NCI-H2081 treated with DMSO at 0.1 percent for 48 hours (cell line): ENCODE results near the gene SMPD4.
"Not testable (repeated sequence)": the region's sequence is repeated elsewhere in the genome, so short reads cannot be mapped to it uniquely, and the experiment has no call there.

Source experiments
- DNase-seq: peaks from one replicate; lab custom pipeline; 2025; lab: John Stamatoyannopoulos, UW

SMPD4 gene

DNA sequence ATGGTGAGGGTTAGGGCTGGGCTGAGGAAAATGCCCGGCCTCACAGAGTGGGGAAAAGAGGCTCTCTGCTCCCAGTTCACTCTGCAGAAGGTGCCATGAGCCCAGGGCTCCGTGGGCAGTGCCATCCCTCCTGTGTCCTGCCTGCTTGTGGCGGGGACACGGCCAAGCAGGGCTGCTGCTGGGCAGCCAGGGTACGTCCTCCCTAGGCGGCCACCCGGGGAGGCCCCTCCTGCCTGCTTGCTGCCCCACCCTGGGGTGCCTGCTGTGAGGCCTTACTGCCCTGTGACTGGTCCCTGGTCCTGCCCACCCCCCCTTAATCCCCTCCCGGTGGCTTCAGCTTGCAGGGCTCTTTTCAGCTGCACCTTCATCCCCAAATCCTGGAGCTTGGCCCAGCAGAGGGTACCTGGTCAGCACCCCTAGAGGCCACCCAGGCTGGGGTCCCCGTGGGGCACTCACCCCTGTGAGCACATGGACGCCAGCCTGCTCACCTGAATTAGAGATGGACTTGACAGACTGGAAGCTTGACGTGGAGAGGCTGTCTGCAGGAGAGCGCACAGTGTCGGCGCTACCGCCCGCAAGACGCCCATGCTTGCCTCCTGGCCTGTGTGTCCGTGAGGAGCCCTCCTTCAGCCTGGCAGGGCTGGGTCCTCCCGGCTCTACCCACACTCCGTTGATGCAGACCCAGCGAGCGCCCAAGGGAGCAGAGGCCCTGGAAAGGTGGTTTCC, 39.6 kb downstream of the SMPD4 start:
- DNase-seq = not testable (repeated sequence)

DNA sequence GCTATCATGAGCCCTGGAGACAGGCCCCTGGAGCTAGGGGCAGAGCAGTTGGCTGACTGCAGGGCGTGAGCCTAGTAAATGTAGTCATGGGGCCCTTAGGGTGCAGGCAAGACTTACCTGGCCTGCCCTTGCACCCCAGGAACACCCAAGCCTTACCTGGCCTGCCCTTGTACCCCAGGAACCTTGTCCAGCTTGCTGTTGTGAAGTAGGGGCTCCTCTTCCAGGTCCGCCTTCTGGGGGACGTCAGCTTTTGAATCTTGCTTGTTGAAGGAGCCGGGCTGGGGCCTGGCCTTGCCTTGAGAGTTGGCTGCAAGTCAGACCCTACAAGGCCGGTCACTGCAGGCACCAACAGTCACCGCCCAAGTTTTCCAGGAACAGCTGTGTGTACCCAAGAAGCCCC, 40.4 kb downstream of the SMPD4 start:
- not testable (repeated sequence) for DNase-seq

DNA sequence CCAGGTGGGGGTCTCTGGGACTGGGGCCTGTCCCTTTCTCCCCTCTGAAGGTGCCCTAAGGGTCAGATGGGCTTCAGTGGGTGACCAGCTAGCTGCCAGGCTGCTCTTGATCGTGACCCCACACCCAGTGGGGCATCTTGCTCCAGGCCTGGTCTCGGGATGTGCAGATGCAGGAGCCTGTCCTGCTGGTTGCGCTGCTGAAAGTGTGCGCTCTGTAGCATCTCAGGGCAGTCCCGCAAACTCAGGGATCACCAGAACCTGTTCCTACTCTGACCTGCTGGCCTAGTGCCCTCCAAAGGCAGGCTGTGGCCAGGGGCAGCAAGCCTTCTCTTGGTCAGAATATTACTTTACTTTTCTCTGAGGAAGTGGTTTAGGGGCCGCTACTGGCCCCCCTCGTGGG, 40.9 kb downstream of the SMPD4 start:
- not testable (repeated sequence) for DNase-seq

DNA sequence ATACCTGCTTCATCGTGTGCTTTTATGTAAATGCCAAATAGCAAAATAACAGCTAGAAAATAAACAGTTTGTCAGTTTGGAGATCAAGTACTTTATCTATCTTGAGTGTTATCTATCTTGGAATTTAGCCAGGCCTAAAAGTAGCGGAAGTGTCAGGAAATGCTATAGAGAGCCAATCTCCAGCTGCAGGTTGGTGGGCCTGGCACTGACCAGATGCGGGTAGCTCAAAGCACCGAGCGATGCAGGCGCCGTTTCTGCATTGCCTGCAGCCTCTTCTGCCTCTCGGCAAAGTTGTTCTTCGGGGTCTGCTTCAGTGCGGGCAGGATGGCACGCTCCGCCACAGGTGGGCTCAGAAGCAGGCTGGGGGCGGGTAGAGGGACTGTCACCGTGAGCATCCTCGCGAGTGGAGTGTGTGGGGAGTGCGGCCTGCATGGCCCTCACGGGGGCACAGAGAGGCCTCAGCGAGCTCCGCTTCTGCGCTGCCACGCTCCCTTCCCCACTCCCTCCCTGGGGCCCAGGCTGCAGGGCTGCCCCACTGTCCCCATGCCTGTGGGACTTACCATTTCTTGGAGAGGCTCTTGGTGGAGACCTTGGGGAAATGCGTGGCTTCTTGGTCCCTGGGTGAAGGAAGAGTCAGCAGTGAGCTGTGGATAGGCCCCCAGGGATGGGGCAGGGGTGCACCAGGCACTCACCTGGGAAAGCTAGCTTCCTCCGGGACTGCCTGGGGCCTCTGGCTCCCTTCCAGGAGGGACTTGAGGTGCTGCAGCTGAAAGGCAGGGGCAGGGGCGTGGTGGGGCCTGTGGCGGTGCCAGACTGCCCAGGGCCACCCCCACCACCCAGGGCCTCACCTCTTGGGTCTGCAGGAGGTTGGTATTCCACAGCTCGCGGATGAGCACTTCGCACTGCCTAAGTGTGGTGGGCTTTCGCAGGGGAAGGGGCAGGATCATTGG, 41.8 kb downstream of the SMPD4 start:
- DNase-seq = not testable (repeated sequence)

DNA sequence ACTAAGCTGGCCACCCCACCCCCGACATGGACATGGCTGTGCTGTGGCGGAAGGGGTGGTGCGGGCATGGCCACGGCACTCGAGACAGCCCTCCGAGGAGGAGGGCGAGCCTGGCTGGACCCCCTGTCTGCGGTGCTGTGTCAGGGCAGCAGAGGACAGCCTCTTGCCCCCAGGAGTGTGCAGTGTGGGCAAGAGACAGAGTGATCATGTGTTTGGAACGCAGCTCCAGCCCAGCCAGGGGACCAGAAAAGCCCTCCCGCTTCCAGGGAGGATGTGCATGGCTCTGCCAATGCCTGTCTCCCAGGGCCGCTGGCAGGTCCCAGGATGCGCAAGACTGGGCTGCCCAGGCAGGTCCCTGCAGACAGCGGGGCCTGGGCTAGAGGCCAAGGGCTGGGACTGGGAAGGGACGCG, 42.6 kb downstream of the SMPD4 start:
- DNase-seq = not testable (repeated sequence)

DNA sequence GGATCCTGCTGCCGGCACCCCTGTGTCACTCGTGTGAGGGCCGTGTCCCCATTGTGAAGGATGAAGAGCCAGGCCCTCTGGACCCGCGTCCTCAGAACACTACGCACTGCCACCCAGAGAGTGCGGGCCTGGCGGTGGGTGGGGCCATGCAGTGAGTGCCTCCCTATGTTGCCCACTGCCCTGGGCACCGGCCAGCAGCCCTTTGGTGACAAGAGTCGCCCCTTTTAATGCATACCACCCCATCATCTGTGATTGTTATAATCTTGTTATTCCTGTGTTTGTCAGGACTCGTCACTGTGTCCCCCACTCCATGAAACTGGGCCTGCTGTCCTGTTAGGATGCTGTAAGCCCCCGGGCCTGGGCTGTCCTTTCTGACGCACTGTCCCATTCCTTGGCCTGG, 43.1 kb downstream of the SMPD4 start:
- DNase-seq = not testable (repeated sequence)

DNA sequence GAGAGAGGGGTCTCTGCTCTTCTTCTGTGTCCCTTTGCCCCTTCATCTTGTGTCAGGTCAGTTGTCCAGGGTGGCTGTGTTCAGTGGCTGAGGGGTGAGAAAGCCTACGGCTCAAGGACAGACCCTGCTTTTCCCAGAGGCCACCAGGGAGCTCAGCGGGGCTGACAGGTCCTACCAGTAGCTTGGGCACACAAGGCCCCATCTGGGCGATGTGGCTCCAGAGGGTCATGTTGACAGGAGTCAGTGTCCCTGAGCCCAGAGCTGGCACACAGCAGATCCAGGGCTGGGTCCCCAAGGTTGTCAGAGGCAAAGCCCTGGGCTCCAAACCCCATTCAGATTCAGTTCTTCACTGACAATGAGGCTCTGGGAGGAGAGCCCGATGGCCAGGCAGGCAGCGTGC, 44.3 kb downstream of the SMPD4 start:
- not testable (repeated sequence) for DNase-seq

DNA sequence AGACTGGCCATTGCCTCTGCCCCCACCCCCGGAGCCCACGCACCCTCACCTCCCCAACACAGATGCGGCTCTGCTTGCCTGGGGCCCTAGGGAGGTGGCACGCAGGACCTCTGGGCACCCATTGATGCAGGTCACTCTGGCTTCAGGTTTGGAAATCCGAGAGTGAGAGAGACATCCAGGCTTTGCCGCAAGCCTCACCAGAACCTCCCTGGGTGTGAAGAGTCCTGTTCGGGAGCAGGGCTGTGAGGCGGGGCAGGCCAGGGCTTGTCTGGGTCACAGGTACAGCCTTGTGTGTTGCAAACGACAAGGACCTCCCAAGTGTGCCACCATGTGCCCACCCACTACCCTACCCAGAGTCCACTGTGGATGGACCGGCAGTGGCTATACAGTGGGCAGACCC, 44.9 kb downstream of the SMPD4 start:
- not testable (repeated sequence) for DNase-seq

DNA sequence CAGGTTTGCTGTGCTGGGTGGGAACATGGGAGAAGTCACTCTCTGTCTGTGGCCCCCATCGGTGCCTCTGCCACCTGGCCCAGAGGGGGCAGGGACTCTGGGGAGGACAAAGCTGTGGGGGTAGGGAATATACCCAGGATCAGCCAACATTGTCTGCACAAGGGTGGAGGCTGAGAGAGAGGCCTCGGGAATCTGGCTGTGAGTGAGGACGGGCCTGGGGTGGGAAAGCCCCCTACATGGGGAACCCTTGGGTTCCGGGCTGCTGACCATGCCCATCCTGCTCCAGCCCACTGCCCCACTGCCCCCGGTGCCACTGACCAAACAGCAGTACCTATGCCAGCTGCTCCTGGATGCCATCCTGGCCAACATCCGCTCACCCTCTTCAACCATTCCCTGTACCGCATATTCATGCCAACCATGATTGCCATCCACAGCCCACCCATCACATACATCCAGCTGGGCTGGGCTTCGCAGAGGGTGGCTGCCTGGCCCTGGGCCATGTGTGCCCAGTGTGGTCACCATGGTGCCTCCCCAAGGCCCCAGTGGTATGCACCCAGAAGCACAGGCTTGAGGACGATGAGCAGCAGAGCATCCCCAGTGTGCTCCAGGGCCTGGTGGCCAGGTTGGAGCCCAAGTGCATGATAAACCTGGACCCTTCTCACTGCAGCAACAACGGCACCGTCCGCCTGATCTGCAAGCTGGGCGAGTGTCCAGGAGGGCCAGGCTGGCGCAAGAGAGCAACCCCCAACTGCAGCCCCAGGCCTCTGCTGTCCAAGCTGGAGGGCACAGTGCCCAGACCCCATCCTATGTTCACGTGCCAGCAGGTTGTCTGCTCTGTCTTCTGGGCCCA, 45.5 kb downstream of the SMPD4 start:
- no peak for DNase-seq

DNA sequence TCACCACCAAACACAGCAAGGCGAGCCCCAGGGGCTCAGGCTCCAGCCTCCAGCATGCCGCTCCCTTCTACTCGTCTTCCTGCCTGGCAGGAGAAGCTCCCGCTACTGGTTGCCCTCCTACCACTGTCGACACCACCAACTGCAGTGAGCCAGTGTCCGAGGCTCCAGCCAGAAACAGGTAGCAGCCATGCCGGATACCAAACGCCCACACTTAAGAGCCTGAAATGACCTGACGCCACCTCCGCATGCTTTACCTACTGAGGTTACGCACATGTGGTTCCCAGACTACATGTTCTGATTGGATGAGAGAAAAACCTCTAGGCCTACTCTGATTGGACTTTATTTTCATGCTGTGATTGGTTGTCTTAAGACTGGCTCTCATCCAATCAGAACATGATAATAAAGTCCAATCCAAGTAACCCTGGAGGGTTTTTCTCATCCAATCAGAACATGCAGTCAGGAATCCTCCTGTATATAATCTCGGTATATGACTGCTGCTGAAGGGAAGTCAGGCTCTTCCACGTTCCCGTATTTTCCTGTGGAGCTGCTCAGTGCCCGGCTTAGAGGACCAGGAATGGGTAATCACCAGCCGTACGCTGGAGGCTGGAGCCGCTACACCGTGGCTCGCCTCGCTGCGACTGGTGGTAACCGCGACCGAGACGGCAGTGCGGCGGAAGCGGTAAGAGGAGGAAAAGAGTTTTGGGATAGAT, 52.1 kb downstream of the SMPD4 start, which contains the start of gene POTEF:
Gene POTEF, minus strand, starts transcription at position 103 of the 710 bp plus-strand sequence. CDS start 8,707 bp downstream, outside the sequence.
- DNase-seq = not testable (repeated sequence)

DNA sequence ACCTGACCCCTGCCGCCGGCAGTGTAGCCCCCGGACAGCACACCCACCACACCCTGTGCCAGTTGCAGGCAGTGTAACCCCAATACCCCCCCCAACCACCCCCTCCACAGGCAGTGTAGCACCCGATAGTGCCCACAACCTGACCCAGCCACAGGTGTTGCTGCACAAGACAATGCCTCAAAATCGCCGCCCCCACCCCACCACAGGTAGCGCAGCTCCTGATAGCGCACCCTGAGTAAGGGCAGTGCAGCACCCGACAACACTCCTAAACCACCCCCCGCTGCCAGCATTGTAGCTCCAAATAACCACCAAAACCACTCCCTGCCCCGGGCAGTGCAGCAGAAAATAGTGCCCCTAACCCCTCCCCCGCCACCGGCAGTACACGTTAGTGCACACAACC, 52.9 kb downstream of the SMPD4 start:
- DNase-seq = not testable (repeated sequence)

DNA sequence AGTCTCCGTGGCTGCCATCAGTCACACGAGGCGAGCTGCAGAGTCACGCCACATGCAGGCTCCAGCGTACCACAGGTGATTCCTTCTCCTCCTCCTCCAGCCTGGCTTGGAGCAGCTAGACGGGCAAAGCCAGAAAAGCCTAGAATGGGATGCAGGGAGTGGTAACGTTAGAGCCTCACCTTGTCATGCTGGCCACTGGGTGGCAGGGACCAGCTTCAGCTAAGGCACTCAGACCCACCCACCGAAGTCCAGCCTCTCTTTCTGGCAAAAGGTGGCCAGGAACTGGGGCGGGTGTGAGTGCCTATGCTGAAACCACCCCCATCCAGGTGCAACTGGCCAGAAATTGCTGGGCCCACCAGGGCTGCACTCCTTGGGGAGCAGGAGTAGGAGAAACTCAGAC, 53.7 kb downstream of the SMPD4 start:
- DNase-seq = not testable (repeated sequence)

DNA sequence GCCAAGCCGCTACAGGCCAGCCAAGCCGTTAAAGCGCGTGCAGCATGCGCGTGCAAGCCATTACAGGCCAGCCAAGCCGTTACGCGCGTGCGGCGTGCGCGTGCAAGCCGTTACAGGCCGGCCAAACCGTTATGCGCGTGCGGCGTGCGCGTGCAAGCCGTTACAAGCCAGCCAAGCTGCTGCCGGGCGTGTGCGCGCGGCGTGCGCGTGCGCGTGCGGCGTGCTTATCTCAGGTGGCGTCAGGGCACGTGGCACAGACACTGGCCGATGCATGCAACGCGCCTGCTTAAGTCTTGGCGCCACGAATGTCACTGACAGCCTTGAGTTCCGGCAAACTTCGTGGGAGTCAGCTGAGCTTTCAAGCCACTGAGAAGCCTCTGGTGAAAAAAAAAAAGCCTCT, 60.5 kb downstream of the SMPD4 start:
- DNase-seq = not testable (repeated sequence)

DNA sequence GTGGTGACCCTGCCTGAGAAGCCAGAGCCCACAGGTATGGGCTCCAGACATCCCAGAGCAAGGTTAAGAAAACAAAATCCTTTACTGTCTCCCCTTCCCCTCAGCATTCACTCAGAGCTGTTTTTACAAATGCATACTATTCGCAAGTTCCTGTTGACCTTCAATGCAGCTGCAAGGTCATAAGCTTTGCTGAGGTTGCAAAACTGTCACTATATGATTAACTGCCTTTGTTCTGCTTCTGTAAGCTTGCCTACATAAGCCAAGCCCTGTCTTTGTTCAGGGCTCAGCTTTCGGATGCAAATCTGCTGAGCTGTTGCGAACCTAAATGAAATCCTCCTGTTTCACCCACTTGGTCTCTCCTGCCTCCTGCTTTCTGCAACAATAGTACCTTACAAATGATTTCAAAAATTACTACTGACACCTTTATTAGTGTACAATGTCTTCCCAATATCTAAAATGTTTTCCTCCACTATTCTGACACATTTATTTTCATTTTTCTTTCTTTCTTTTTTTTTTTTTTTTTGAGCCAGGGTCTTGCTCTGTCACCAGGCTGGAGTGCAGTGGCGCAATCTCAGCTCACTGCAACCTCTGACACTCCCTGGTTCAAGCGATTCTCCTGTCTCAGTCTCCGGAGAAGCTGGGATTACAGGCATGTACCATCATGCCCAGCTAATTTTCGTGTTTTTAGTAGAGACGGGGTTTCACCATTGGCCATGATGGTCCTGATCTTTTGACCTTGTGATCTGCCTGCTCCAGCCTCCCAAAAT, 78.6 kb downstream of the SMPD4 start:
- not testable (repeated sequence) for DNase-seq
